GM18499 (cell line): Measurements from ENCODE around the gene LUZP2.

Experiments
- ATAC-seq: cut with Tn5 transposase; IDR thresholded peaks from one replicate; pipeline ENCODE4 v1.9.1; 2021; ENCODE audit warnings: moderate number of reproducible peaks; ENCODE audit not compliant: insufficient read depth, unreplicated experiment

Gene LUZP2

GRCh38 chr11:25039165-25039564, 542.3 kb downstream of the LUZP2 start:
- no peak for ATAC-seq

- no peak for ATAC-seq
Observed at GRCh38 chr11:25048632-25049031, 551.8 kb downstream of the LUZP2 start.

GRCh38 chr11:25052844-25053243, 556.0 kb downstream of the LUZP2 start:
- ATAC-seq: no peak

GRCh38 chr11:25057861-25058260, 561.0 kb downstream of the LUZP2 start:
- no peak for ATAC-seq

- no peak for ATAC-seq
Observed at GRCh38 chr11:25065746-25066145, 568.9 kb downstream of the LUZP2 start.

GRCh38 chr11:25066706-25067105, 569.9 kb downstream of the LUZP2 start:
- no peak for ATAC-seq

- no peak for ATAC-seq
Observed at GRCh38 chr11:25068451-25068850, 571.6 kb downstream of the LUZP2 start.

GRCh38 chr11:25094085-25094802, 597.4 kb downstream of the LUZP2 start:
- ATAC-seq: no peak

- ATAC-seq: no peak
Observed at GRCh38 chr11:25119416-25119815, 622.6 kb downstream of the LUZP2 start.
